ENCODE measurements around the gene TNN. TPM values are rescaled to one million over a fixed set of nuclear protein-coding genes. Genes with fewer than 3 reads are reported as not detected.
A peak's percentile ranks its signal among the peaks of the same experiment; 100 is the strongest.

Gene TNN
- total RNA-seq, 1 donor from 2014 or later, result not detected

DNA sequence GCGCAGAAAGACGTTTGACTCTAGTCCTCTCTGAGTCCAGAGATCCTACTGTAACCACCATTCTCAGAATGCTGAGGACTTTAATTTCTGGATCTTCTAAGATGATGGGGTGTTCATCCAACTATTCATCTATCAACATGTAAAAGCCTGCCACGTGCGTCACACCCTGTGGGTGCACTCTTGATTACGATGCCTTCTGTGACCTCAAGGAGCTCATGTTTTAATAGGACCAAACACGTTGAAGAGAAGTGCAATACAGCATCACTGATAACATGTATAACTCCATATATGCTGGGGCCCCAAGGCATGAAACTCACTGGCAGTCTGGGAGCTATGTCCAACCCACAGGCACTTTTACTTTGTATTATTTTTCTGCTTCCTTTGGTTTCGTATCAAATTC, 105.9 kb downstream of the TNN start:
- no peak for DNase-seq (ENCODE audit: low read depth, low spot score)

- DNase-seq (ENCODE audit: low read depth, low spot score), result no peak
Observed at GRCh38 chr1:175174309-175175102, 106.9 kb downstream of the TNN start.

DNA sequence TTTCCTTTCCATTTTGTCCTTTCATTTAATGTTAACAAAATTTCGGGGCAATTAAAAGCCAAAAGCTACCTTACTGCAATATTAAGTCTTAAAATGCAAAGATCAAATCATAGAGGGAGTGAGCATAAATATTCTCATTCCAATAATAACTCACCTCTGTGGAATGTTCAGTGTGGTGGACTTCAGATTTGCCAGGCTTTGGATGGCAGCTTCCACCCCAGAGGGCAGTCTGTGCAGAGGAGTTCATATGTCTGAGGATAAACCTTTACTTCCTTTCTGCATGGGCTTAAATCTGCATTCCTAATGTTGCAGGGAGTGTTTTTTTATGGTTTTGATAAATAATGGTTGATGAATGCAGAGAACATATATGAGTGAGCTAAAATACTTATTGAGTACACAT, 108.6 kb downstream of the TNN start:
- DNase-seq (ENCODE audit: low read depth, low spot score), result no peak

GRCh38 chr1:175178056-175178455, 110.4 kb downstream of the TNN start:
- DNase-seq (ENCODE audit: low read depth, low spot score), result no peak

- DNase-seq (ENCODE audit: low read depth, low spot score), result no peak
Observed at GRCh38 chr1:175178456-175178855, 110.8 kb downstream of the TNN start.

DNA sequence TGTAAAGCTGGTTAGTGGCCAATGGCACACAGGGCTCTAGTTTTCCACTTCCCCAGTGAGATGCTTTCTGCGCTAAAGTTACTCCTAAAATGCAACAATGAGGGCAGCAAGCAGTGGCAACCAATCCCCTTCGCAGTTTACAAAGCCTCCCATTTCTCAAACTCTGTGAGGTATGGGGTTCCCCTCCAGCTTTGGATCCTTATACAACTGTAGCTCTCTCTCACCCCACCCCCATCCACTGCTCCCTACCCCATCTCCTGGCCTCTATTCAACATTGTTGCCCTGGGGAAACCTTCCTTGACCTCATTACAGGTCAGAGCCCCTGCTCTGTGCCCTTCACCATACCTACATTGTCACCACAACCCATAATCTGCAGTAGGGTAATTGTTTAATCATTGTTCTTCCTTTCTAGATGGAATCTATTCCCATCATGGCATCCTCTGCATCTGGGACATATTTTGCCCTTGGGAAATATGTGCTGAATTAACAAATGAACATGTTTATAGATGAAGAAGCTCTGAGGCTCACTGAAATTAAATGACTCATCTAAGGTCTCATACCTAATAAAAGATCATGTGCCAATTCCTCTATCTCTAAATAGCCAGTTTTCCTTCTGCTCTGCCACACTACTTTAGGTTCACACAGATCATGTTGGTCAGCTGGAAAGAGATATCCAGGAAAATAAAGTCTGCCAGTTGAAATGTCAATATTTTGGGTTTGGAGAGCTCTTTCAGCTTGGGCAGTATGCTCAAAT, 112.4 kb downstream of the TNN start:
- DNase-seq (ENCODE audit: low read depth, low spot score), result no peak

GRCh38 chr1:175182201-175182746, 114.6 kb downstream of the TNN start:
- no peak for DNase-seq (ENCODE audit: low read depth, low spot score)

GRCh38 chr1:175183586-175183985, 116.0 kb downstream of the TNN start:
- no peak for DNase-seq (ENCODE audit: low read depth, low spot score)

DNA sequence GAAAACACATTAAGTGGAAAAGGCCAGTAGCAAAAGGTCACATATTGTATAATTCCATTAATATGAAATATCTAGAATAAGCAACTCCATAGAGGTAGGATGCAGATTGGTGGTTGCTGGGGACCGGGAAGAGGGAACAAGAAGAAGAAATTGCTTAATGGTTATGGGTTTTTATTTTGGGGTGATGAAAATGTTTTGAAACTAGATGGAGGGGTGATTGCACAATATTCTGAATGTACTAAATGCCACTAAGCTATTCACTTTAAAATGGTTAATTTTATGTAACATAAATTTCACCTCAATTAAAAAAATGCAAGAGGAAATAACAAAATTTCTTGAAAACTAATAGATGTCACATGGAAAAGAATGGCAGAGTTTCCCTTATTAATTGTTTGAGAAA, 118.3 kb downstream of the TNN start:
- no peak for DNase-seq (ENCODE audit: low read depth, low spot score)

- DNase-seq (ENCODE audit: low read depth, low spot score), result no peak
Observed at GRCh38 chr1:175186433-175187160, 119.0 kb downstream of the TNN start.

- DNase-seq (ENCODE audit: low read depth, low spot score), result no peak
Observed at GRCh38 chr1:175188936-175189335, 121.3 kb downstream of the TNN start.

GRCh38 chr1:175191659-175192058, 124.0 kb downstream of the TNN start:
- DNase-seq (ENCODE audit: low read depth, low spot score), result no peak

DNA sequence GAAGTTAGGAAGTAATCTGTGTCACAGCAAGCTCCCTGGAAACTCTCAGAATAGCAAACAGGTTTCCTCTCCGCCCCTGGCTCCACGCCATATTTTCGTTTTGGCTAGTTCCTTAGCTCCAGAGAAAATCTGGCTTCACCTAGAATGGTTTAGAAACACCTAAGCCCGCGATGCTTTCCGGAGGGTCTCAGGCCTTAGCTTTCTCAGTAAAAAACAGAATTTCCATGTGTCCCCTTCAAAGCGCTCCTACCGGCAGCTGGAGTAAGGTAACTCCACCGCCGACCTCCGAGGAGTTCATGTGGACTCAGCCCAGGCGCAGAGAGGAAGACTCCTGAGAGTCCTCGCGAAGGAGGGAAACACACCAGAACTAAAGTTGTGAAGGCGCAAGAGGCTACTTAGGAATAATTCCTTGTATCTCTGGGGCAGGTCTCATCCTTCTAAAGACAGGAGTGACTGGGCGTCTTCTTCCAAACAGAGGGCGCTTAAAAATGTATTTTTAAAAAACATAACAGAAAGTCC, 124.5 kb downstream of the TNN start:
- DNase-seq (ENCODE audit: low read depth, low spot score), result no peak

DNA sequence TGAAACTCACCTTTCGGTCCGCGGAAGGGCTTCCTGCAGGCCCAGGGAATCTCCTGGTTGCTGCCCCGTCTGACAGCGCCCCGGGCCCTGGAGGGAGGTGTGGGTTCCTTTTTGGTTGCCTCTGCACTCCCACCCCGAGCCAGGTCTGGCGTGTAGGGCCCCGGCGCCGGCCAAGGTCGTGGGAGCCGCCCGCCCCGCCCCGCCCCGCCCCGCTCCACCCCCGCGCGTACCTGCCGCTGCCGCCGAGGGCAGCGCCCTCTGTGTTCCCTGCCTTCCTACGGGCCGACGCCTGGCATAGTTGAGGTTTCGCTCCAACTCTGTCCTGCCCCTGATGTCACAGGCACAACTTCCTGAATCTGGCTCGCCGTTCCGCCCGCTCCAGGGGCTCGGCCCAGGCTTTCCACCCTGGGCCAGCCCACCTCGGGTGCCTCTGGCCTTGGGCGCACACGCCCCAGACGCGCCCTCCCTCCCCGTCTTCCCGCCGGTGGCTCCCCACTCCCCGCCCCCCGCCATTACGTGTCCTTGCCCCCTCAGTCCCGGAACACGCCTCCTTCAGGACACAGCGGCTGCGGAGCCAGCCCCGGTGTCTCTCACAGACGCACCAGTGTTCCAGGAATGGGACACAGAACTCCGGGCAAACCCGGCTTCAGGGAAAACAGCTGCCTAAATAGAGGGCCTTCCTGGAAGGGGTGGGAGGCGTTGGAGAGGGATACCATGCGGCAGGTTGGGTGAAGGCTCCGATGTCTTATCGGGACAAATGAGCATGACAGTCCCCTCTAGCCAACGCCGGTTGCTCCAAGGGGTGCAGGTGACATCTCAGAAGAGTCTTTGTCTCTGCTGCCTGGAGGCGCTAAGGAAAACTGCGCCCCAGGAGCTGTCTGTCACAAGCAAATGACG, 125.2 kb downstream of the TNN start, which contains the start of gene KIAA0040:
Gene KIAA0040, minus strand, starts transcription at position 147 of the 897 bp plus-strand sequence. CDS start 31,763 bp downstream, outside the sequence.
- no peak for DNase-seq (ENCODE audit: low read depth, low spot score)

GRCh38 chr1:175193527-175193910, 125.9 kb downstream of the TNN start:
- DNase-seq (ENCODE audit: low read depth, low spot score), result no peak

DNA sequence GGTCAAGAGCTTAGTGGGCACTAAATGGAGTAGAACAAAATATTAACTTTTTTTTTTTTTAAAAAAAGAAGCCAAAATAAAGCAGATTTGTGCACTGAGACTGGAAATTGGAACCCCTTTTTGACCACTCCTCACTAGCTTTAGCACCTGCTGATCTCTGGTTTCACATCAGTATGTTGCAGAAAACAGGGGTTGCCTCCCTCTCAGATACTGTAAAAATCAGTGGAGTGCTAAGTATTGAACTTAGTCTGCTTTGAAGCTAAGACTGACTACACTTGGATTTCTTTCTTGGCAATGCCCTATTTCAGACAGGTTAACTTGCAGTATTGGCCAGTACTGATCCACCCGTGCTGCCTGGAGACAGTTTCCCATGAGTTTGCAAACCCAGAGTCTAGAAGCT, 127.6 kb downstream of the TNN start:
- DNase-seq (ENCODE audit: low read depth, low spot score), result no peak

DNA sequence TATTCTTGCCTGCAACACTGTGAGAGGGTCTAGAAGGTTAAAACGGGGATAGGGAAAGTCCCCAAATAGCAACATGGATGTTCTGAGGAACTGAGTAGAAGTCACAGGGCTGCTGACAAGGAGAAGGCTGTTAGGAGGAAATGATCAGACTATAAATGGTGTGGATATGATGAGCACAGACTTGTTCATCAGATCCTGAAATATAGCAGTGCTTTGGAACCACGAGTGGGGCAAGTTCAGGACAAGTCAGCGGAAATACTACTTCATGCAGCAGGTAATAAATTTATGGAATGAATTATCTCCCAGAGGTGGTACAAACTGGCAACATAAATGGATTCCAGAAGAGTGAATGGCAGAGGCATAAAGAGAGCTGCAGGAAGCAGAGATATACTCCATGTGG, 128.2 kb downstream of the TNN start:
- no peak for DNase-seq (ENCODE audit: low read depth, low spot score)

DNA sequence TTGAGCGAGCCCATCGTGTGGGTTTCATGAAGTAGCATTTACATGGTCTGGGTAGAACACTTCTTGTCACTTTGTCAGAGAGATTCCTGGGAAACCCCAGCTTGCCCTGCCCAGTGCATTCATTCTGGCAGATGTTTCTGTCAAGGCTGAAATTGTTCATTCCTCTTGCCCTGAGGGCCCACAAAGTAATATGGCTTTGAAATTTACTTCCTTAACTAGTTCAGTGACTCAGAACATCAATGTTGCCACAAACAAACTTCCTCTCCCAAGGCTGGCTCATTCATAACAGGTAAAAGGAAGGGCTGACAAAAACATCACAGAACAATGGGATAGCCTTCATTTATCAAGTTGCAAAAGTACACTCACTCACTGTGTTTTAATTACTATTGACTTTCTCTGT, 129.9 kb downstream of the TNN start:
- DNase-seq (ENCODE audit: low read depth, low spot score), result peak; percentile 59

Data from pulmonary artery endothelial cell (primary cell).